Hematopoietic multipotent progenitor cell (in vitro differentiated cells): ENCODE data around the gene CDC25C. TPM values are rescaled to one million over a fixed set of nuclear protein-coding genes. Genes with fewer than 3 reads are reported as not detected.
"Not testable (repeated sequence)": the region's sequence is repeated elsewhere in the genome, so short reads cannot be mapped to it uniquely, and the experiment has no call there.

Experiments
- DNase-seq, 3 donors: peaks; one replicate each; pipeline ENCODE4 v3.0.0-alpha.2; 2011 to 2015; ENCODE audit warnings: low read depth in 2 of 3, low spot score in 2 of 3
- total RNA-seq: library from RNA; depleted of rRNA; stranded (reverse); fragments of >200 nt; gene quantifications from one replicate; pipeline ENCODE4 v1.2.3, GENCODE V29; 2012

The CDC25C gene
- total RNA-seq, 1 donor, result 0.81 TPM

- peak in 2 of 3 donors; percentile 73 to 85 for DNase-seq
Measured at GRCh38 chr5:138282920-138283742, 48.5 kb downstream of the CDC25C start.

DNA sequence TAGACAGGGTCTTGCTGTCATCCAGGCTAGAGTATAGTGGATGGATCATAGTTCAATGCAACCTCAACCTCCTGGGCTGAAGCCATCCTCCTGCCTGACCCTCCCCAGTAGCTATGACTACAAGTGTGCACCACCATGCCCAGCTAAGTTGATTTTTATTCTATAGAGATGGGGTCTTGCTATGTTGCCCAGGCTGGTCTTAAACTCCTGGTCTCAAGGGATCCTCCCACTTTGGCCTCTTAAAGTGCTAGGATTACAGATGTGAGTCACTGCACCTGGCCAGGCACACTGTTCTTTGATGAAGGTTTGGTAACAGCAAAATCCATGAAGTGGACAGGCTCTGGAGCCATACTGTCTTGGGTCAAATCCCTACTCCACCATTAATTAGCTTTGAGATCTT lies 50.7 kb downstream of the CDC25C start:
- no peak for DNase-seq

- peak in 1 of 3 donors; percentile 18 for DNase-seq
Measured at GRCh38 chr5:138276402-138277054, 55.1 kb downstream of the CDC25C start.

DNA sequence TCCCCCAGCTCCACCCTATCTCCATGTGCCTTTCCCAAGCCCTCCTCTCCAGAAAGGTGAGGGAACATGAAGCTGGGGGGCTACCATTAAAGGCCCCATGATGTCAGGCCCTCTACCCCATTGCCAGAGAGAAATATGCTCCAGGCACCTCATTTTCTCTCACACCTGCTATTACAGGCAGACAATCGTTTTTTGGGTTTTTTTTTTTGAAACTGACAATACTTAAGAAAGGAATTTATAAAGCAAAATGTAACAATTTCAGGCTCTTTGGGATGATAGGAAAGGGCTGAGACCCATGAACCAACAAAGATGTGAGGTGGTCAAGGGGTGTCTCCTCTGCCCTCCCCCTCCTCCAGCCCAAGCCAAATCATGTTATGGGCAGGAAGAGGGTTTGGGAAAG lies 55.7 kb downstream of the CDC25C start:
- no peak for DNase-seq

DNA sequence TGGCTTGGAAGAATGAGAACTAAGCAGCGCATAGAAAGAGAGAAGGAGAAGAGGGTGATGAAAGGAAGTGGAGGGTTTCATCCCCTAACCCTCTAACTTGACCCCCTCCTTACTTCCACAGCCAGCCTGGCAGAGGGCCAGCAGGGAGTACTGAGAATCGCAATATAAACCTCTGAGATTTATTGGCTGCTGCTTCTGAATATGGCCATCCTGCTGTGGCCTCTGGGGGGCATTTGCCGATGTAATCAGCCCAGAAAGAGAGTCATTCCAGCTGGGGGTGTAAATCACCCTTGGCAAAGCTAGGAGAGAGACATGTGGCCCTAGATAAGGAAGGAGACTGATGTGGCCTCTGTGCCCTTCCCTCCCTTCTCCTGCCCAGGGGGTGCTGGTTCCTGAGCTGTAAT lies 56.2 kb downstream of the CDC25C start:
- DNase-seq, result peak in 2 of 3 donors; percentile 52 to 71

DNA sequence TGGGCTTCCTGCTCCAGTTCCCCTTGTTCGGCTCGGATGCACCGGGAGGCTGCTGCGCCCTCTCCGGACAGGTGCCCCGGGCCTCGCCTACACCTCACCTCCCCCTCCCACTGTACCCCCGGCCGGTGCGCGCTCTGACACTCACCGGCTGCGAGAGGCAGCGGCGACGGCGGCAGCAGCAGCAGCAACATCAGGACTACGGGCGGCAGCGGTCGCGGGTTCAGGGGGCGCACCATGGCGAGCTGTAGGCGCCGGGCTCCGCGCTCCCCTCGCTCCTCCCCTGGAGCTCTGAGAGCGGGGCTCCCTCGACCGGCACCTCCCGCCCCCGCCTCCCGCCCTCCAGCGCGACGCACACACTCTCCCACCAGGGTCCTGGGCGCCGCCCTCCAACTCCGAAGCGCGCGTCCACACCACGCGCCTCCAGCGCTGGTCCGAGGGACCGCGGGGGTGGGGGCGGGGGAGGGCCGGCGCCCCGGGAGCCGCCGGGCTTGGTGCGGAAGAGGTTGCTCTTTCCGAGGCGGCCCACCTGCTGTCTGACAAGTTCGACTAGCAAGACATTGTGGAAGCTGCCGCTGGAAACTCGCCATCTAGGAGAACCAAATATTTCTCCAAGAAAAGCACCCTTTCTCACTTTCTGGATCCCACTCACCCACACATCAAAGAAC lies 57.3 kb downstream of the CDC25C start, which contains the start of gene GFRA3:
GFRA3 (minus strand) TSS at position 433 of the 665 bp plus-strand sequence; CDS start at position 236, 197 bp downstream.
- DNase-seq, result peak in 1 of 3 donors; percentile 22

GRCh38 chr5:138273834-138274188 lies 57.8 kb downstream of the CDC25C start:
- no peak for DNase-seq

GRCh38 chr5:138272681-138273080 lies 58.9 kb downstream of the CDC25C start:
- no peak for DNase-seq

GRCh38 chr5:138271281-138271680 lies 60.3 kb downstream of the CDC25C start:
- no peak for DNase-seq

DNA sequence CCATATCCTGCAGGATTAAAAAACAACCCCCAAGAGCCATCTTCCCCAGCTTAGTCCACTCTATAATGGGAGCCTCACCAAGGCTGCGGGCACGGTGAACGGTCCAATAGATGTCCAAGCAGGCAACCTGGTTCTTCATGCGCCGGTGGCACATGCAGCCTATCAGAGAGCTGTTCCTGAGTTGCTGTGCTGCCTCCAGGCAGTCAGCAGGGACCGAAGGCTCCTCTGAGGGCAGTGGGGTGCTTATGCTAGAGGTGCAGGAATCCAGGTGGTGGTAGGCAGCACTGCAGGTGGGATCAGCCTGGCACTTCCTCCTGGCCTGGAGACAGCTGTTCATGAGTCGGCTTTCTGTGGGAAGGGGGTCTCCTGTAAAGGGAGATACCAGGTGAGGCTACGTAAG lies 67.4 kb downstream of the CDC25C start:
- DNase-seq, result no peak

- DNase-seq, result no peak
Measured at GRCh38 chr5:138263581-138263980, 68.0 kb downstream of the CDC25C start.

- DNase-seq, result no peak
Measured at GRCh38 chr5:138258704-138259292, 72.8 kb downstream of the CDC25C start.

GRCh38 chr5:138257583-138257982 lies 74.0 kb downstream of the CDC25C start:
- DNase-seq, result no peak

- no peak for DNase-seq
Measured at GRCh38 chr5:138252944-138253343, 78.7 kb downstream of the CDC25C start.

DNA sequence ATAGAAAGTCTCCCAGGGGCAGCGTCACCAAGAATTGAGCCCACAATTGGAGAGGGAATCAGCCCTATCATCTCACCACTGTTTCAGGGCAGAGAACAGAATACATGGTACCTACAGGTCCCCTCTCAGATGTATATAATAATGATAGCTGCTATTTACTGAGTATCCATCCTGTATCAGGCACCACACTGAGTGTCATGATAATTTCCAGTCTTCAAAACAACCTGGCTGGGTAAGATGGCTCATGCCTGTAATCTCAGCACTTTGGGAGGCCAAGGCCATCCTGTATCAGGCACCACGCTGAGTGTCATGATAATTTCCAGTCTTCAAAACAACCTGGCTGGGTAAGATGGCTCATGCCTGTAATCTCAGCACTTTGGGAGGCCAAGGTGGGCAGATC lies 83.8 kb downstream of the CDC25C start:
- DNase-seq, result not testable (repeated sequence)

GRCh38 chr5:138246822-138247221 lies 84.8 kb downstream of the CDC25C start:
- no peak for DNase-seq

- DNase-seq, result no peak
Measured at GRCh38 chr5:138246334-138246733, 85.3 kb downstream of the CDC25C start.

DNA sequence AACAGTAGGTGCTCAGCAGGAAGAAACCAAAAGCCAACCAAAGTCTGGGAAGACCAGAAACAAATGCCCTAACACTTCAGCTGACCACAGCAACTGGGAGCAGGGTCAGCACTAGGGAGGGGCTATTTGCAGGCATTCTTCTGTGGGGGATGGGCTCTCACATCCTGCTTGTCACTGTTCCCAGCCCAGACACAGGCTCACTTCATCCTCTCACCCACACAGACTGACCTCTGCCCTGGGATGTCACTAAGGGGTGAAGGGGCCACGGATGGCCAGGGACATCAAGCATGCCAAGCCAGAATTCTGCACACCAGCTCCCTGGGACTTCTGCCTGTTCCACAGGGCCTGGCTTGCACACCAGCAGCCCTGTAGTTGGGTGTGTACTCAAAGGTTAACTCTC lies 85.9 kb downstream of the CDC25C start:
- no peak for DNase-seq

DNA sequence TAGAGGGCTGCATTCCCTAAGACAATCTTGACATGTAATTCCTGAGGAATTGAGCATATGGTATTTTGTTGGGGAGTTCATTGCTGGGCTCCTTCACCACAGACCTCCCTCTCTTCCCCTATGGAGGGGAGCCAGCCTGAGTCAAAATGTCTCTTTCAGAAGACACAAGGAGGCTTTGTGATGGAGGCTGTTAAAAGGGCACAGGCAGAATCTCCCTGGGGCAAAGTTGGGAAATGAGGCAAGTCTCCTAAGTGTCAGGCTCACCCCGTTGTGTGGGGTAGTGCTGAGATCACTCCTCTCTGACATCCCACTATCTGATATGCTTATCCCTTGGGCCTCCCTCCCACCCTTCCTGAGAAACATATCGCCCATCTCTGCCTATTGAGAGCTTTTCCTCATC lies 87.8 kb downstream of the CDC25C start:
- DNase-seq, result no peak

DNA sequence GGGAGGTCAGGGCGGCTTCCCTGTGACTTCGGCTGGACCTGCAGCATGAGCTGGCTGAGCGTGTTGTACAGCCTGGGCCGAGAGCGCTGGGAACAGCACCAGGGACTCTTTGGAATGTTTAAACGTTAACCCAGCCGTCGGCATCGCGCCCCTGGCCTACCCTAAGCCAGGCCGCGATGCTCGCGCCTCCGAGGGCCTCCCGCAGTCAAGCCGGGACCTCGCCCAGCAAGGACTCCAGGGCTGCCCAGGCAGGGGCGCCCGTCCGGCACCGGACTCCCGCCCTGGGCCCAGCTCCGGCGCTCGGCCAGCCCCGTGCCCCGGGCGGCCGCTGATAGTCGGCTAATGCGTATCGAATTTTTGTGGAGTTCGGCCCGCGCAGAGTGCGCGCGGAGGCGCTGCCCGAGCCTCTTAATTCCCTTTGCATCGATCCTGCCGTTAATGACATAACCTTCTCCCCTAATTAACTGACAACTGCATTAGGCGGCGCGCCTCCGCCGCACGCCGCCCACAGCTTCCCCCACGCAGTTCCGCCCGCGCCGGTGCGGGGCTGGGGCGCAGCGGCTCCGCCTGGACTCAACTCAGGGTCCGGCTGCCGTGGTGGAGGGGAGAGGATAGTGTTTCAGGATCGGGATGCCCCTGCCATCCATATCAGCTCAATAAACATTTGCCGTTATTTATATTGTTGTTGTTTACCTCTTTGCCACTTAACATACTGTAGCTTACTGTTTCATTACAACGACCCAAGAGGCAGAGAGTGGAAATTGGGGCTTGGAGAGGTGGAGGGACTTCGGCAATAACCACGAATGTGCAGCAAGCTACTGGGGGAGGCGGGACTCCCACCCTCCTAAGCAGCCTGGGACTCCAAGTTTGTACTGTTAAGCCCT lies 89.7 kb downstream of the CDC25C start:
- peak in 2 of 3 donors; percentile 55 to 63 for DNase-seq
